A549 (cell line): Measurements from ENCODE around the gene CYP3A4. TPM values are rescaled to one million over a fixed set of nuclear protein-coding genes. Genes with fewer than 3 reads are reported as not detected.
"Not testable (repeated sequence)": the region's sequence is repeated elsewhere in the genome, so short reads cannot be mapped to it uniquely, and the experiment has no call there.

Source experiments
- ATAC-seq, 2 experiments: fragments of 200-7000 bp in 1 of 2; fragments of >200 bp in 1 of 2; cut with Nextera tagmentation in 1 of 2; cut with Tn5 transposase in 1 of 2; 3 replicates each; pipeline versions ENCODE4 v1.8.0 to v1.9.1; 2018 to 2020; ENCODE audit warnings: mild to moderate bottlenecking in 1 of 2, moderate library complexity in 1 of 2
- CTCF ChIA-PET: fragments of 300-600 bp; sonication (Branson Sonifier 250); formaldehyde crosslinking; extraction: SDS; loops from one replicate; lab custom pipeline; 2021; ENCODE audit warnings: antibody characterized with exemption, inconsistent platforms; lab: Yijun Ruan, JAX
- POLR2A ChIA-PET: fragments of 350-600 bp; formaldehyde crosslinking; extraction: SDS; loops from one replicate; lab custom pipeline; 2021; ENCODE audit warnings: antibody characterized with exemption, inconsistent platforms; lab: Yijun Ruan, JAX
- DNase-seq, 2 experiments: peaks; one replicate each; pipeline versions ENCODE4 v3.0.0 to v3.0.0-alpha.2; 2011 to 2016; ENCODE audit warnings: low read depth in 1 of 2, low spot score in 1 of 2
- FAIRE-seq: peaks from 2 replicates; lab custom pipeline; 2011; peaks lifted over from hg19 to GRCh38; lab: Jason Lieb, UNC
- H3K27ac ChIP-seq, 2 experiments: fragments of >200 bp; sonication (Bioruptor Twin); formaldehyde crosslinking; 3 replicates each; pipeline ENCODE4 v1.5.1; 2016 to 2017
- H3K4me1 ChIP-seq: fragments of >200 bp; sonication (Bioruptor Twin); formaldehyde crosslinking; 3 replicates; pipeline ENCODE4 v1.6.1; 2016
- H3K4me2 ChIP-seq: fragments of >200 bp; sonication (Bioruptor Twin); formaldehyde crosslinking; 3 replicates; pipeline ENCODE4 v1.6.1; 2016
- H3K4me3 ChIP-seq: fragments of >200 bp; sonication (Bioruptor Twin); formaldehyde crosslinking; 3 replicates; pipeline ENCODE4 v1.5.1; 2016
- H3K9me3 ChIP-seq: fragments of >200 bp; sonication (Bioruptor Twin); formaldehyde crosslinking; 3 replicates; pipeline ENCODE4 v1.6.1; 2016
- CBX8 ChIP-seq: fragments of 200-600 bp; sonication (generic); IDR thresholded peaks from 2 replicates; pipeline ENCODE4 v1.6.1; 2016
- CHD2 ChIP-seq: fragments of 150-350 bp; IDR thresholded peaks from 2 replicates; pipeline ENCODE4 v1.6.1; 2014; ENCODE audit warnings: low read length; ENCODE audit not compliant: partially characterized antibody
- CHD4 ChIP-seq: fragments of 200-600 bp; sonication (generic); IDR thresholded peaks from 2 replicates; pipeline ENCODE4 v1.6.1; 2016; ENCODE audit warnings: antibody characterized with exemption, mild to moderate bottlenecking, borderline replicate concordance
- EHF ChIP-seq: fragments of 250-450 bp; sonication (Bioruptor Pico); IDR thresholded peaks from 2 replicates; pipeline ENCODE4 v1.5.0; 2020; ENCODE audit warnings: mild to moderate bottlenecking
- ELK1 ChIP-seq: fragments of 150-350 bp; IDR thresholded peaks from 2 replicates; pipeline ENCODE4 v1.6.1; 2014; ENCODE audit warnings: low read depth, mild to moderate bottlenecking, low read length
- HOXA7 ChIP-seq: fragments of 250-450 bp; sonication (Bioruptor Pico); IDR thresholded peaks from 2 replicates; pipeline ENCODE4 v1.5.0; 2020; ENCODE audit warnings: mild to moderate bottlenecking, moderate library complexity
- JUN ChIP-seq, 2 experiments: fragments of >200 bp; sonication (Bioruptor Twin); formaldehyde crosslinking; IDR thresholded peaks; 2 replicates in 1 of 2; 3 replicates in 1 of 2; pipeline ENCODE4 v1.6.1; 2016 to 2017
- MAFK ChIP-seq: fragments of 450-650 bp; IDR thresholded peaks from 2 replicates; pipeline ENCODE4 v1.6.1; 2014; ENCODE audit not compliant: partially characterized antibody
- RAD21 ChIP-seq, 2 experiments: fragments of >200 bp in 1 of 2; sonication (Bioruptor Twin) in 1 of 2; formaldehyde crosslinking in 1 of 2; IDR thresholded peaks in 1 of 2; conservative IDR thresholded peaks in 1 of 2; 2 replicates in 1 of 2; 3 replicates in 1 of 2; pipeline ENCODE4 v1.6.1; 2012 to 2018; ENCODE audit warnings: inconsistent platforms in 1 of 2
- RCOR1 ChIP-seq: fragments of 150-350 bp; IDR thresholded peaks from 2 replicates; pipeline ENCODE4 v1.6.1; 2014; ENCODE audit warnings: antibody characterized with exemption, low read length, low read depth
- ZNF302 ChIP-seq: fragments of 250-450 bp; sonication (Bioruptor Pico); IDR thresholded peaks from 2 replicates; pipeline ENCODE4 v1.9.0; 2021; ENCODE audit warnings: inconsistent platforms, mild to moderate bottlenecking, moderate library complexity
- WGBS: methylation state at CpG from one replicate; pipeline ENCODE4 v1.1.6; 2017; ENCODE audit errors: missing lambda C conversion rate; 5-methylcytosine and 5-hydroxymethylcytosine counted together
- polyA plus RNA-seq, 4 experiments: library from polyadenylated mRNA; depleted of rRNA in 3 of 4; stranded (reverse); fragments of >200 nt; fragmentation: RNase III in 1 of 4; extraction: RNeasy Plus Mini Kit Qiagen cat#74134 plus additional on column Dnase treatment in 1 of 4; gene quantifications; 2 replicates in 3 of 4; 3 replicates in 1 of 4; pipeline ENCODE4 v1.2.3, GENCODE V29; 2011 to 2017
- TF ChIP-seq, protein P1 (sequence below): fragments of 450-650 bp; IDR thresholded peaks from 2 replicates; pipeline ENCODE4 v1.6.1; 2014; ENCODE audit warnings: antibody characterized with exemption
- TF ChIP-seq, protein P2 (sequence below): IDR thresholded peaks from 2 replicates; pipeline ENCODE4 v1.6.1; 2012
- TF ChIP-seq, protein P3 (sequence below): fragments of 250-450 bp; sonication (Bioruptor Pico); IDR thresholded peaks from 2 replicates; pipeline ENCODE4 v1.5.0; 2020; ENCODE audit warnings: low read depth, mild to moderate bottlenecking, moderate library complexity

Gene CYP3A4
- polyA plus RNA-seq, 2 of the 4 experiments (the other 2 are of a cell fraction): 0.03 TPM; not detected in 1

GRCh38 chr7:99778880-99779279 lies 5.1 kb downstream of the CYP3A4 start (continued):
- TF ChIP-seq, protein P1, sequence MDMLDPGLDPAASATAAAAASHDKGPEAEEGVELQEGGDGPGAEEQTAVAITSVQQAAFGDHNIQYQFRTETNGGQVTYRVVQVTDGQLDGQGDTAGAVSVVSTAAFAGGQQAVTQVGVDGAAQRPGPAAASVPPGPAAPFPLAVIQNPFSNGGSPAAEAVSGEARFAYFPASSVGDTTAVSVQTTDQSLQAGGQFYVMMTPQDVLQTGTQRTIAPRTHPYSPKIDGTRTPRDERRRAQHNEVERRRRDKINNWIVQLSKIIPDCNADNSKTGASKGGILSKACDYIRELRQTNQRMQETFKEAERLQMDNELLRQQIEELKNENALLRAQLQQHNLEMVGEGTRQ: no peak

- FAIRE-seq, ATAC-seq, H3K4me3 ChIP-seq, POLR2A ChIA-PET, H3K4me1 ChIP-seq, H3K27ac ChIP-seq, DNase-seq, H3K9me3 ChIP-seq, H3K4me2 ChIP-seq: not testable (repeated sequence)
- CTCF ChIA-PET: interaction anchor here (0.6 kb wide), 1 partner anchor 74 kb away, joined by 3 read pairs; no protein-coding TSS in a partner anchor
- WGBS: 29% methylated on average over 1 of the region's 1 CpG
These were observed 10.6 kb downstream of the CYP3A4 start for GRCh38 chr7:99773395-99773794.

- WGBS: 18% methylated on average over 1 of the region's 1 CpG
These were observed 11.4 kb downstream of the CYP3A4 start for GRCh38 chr7:99772565-99772964.

DNA sequence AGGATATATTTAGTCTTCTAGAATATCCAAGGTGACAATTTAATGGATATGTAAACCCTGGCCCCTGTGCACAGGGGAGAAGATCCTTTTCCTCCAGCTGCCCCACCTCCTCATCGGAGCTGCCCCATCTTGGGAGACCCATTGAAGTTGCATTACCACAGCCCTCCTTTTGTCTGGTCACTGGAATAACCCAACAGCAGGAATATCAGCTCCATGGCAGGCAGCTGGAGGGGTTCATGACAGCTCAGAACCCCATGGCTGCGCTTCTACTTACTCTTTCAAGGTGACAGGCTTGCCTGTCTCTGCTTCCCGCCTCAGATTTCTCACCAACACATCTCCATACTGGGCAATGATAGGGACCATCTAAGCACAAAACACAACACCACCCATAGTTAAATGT lies 14.5 kb downstream of the CYP3A4 start:
- H3K4me2 ChIP-seq, H3K27ac ChIP-seq, FAIRE-seq, CTCF ChIA-PET, H3K4me1 ChIP-seq, POLR2A ChIA-PET, H3K4me3 ChIP-seq, DNase-seq, ATAC-seq, H3K9me3 ChIP-seq: not testable (repeated sequence)
- 45% methylated on average over 3 of the region's 3 CpGs for WGBS

More at GRCh38 chr7:99772565-99772964, 11.4 kb downstream of the CYP3A4 start:
- ATAC-seq: no peak
- POLR2A ChIA-PET: no interaction called here
- no peak overlapping the region; a peak in 1 of 6 replicates for H3K27ac ChIP-seq
- no peak for FAIRE-seq
- no peak overlapping the region for H3K4me3 ChIP-seq
- no peaks in the 10 kb centered on the region for H3K4me1 ChIP-seq
- no peak for DNase-seq
- TF ChIP-seq CBX8 (no peak), ELK1 (no peak), MAFK (no peak), CHD4 (no peak), RAD21 (conservative IDR thresholded peaks at IDR 0.05 in 1 of 2, IDR thresholded peaks at IDR 0.05 in 1 of 2) (no peak), EHF (CRISPR knock-in tag) (no peak), CHD2 (no peak), RCOR1 (no peak), ZNF302 (CRISPR knock-in tag) (no peak)
- TF ChIP-seq, protein P2, sequence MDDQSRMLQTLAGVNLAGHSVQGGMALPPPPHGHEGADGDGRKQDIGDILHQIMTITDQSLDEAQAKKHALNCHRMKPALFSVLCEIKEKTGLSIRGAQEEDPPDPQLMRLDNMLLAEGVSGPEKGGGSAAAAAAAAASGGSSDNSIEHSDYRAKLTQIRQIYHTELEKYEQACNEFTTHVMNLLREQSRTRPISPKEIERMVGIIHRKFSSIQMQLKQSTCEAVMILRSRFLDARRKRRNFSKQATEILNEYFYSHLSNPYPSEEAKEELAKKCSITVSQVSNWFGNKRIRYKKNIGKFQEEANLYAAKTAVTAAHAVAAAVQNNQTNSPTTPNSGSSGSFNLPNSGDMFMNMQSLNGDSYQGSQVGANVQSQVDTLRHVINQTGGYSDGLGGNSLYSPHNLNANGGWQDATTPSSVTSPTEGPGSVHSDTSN: no peak
- no peaks in the 10 kb centered on the region for H3K9me3 ChIP-seq
- CTCF ChIA-PET: no interaction called here
- H3K4me2 ChIP-seq: no peak overlapping the region

DNA sequence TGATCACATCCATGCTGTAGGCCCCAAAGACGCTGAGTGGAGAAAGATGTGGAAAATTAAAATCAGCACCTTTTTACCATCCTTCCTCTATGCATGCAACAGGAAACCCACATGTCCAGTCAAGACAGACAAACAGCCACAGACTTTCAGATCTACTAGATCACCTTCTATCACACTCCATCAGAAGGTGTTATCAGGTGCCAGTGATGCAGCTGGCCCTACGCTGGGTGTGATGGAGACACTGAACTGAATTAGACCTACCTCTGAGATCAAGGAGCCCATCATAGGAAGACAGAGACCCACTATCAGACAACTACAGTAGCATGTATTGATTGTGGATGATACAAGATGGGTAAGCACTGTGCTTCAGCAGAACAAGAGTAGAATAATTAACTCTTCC lies 15.5 kb downstream of the CYP3A4 start:
- no peak for FAIRE-seq
- ChIA-PET CTCF (no interaction called here), POLR2A (no interaction called here)
- no peak for ATAC-seq
- Histone ChIP-seq H3K9me3 (no peaks in the 10 kb centered on the region), H3K4me3 (no peak overlapping the region), H3K4me1 (no peaks in the 10 kb centered on the region), H3K4me2 (no peak overlapping the region), H3K27ac (no peak overlapping the region)
- WGBS: 94% methylated on average over 2 of the region's 2 CpGs
- no peak for DNase-seq
- no peak for TF ChIP-seq RAD21 (conservative IDR thresholded peaks at IDR 0.05 in 1 of 2, IDR thresholded peaks at IDR 0.05 in 1 of 2)
- TF ChIP-seq, protein P3, sequence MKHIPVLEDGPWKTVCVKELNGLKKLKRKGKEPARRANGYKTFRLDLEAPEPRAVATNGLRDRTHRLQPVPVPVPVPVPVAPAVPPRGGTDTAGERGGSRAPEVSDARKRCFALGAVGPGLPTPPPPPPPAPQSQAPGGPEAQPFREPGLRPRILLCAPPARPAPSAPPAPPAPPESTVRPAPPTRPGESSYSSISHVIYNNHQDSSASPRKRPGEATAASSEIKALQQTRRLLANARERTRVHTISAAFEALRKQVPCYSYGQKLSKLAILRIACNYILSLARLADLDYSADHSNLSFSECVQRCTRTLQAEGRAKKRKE (CRISPR knock-in tag): no peak
- TF ChIP-seq HOXA7: no peak
- TF ChIP-seq JUN (IDR thresholded peaks at IDR 0.05): no peak
